WTC11 (cell line): ENCODE measurements around the gene B9D2.

Source experiments
- ESRRA ChIP-seq: sonication (generic); formaldehyde crosslinking; IDR thresholded peaks from 2 replicates; pipeline ENCODE4 v1.8.1; 2022; ENCODE audit warnings: mild to moderate bottlenecking, missing genetic modification reagents, borderline replicate concordance
- ETV6 ChIP-seq: sonication (generic); formaldehyde crosslinking; IDR thresholded peaks from 2 replicates; pipeline ENCODE4 v1.8.1; 2022; ENCODE audit warnings: mild to moderate bottlenecking, missing genetic modification reagents
- FOXJ3 ChIP-seq: sonication (generic); formaldehyde crosslinking; IDR thresholded peaks from 2 replicates; pipeline ENCODE4 v1.9.0; 2021; ENCODE audit warnings: missing genetic modification reagents, mild to moderate bottlenecking, borderline replicate concordance
- NR3C1 ChIP-seq: sonication (generic); formaldehyde crosslinking; conservative IDR thresholded peaks from 2 replicates; pipeline ENCODE4 v1.8.1; 2023; ENCODE audit warnings: low read depth, mild to moderate bottlenecking, missing genetic modification reagents
- PREB ChIP-seq: sonication (generic); formaldehyde crosslinking; IDR thresholded peaks from 2 replicates; pipeline ENCODE4 v1.8.1; 2022; ENCODE audit warnings: mild to moderate bottlenecking, missing genetic modification reagents, moderate library complexity, borderline replicate concordance
- SP1 ChIP-seq: sonication (generic); formaldehyde crosslinking; conservative IDR thresholded peaks from 2 replicates; pipeline ENCODE4 v1.8.1; 2022; ENCODE audit warnings: missing genetic modification reagents
- TEAD4 ChIP-seq: sonication (generic); formaldehyde crosslinking; IDR thresholded peaks from 2 replicates; pipeline ENCODE4 v1.8.0; 2022; ENCODE audit warnings: mild to moderate bottlenecking, missing genetic modification reagents
- TF ChIP-seq, protein P1 (sequence below): fragments of 200-600 bp; IDR thresholded peaks from 2 replicates; pipeline ENCODE4 v1.8.0; 2022; ENCODE audit warnings: antibody characterized with exemption
- TF ChIP-seq, protein P2 (sequence below): sonication (generic); formaldehyde crosslinking; IDR thresholded peaks from 2 replicates; pipeline ENCODE4 v1.8.0; 2022; ENCODE audit warnings: mild to moderate bottlenecking, missing genetic modification reagents
- TF ChIP-seq, protein P3 (sequence below): sonication (generic); formaldehyde crosslinking; IDR thresholded peaks from 2 replicates; pipeline ENCODE4 v1.8.0; 2022; ENCODE audit warnings: mild to moderate bottlenecking, missing genetic modification reagents

DNA sequence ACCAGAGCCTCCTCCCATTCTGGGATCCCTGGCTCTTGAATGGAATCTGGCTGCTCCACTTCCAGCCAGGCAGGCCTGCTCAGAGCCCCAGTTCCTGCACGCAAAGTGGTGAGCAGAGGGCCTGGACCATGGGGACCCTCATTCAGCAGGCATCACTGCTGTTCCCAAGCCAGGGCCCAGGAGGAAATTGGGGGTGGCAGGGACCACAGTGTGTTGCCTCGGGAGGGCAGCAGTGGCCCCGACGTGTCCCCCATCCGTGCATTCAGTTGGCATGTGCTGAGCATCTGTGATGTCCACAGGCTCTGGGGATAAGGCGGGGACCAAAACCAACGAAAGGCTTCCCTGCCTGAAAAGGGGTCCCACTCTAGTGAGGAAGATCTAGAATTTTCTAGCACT is 42.7 kb downstream of the B9D2 start:
- TF ChIP-seq, protein P1, sequence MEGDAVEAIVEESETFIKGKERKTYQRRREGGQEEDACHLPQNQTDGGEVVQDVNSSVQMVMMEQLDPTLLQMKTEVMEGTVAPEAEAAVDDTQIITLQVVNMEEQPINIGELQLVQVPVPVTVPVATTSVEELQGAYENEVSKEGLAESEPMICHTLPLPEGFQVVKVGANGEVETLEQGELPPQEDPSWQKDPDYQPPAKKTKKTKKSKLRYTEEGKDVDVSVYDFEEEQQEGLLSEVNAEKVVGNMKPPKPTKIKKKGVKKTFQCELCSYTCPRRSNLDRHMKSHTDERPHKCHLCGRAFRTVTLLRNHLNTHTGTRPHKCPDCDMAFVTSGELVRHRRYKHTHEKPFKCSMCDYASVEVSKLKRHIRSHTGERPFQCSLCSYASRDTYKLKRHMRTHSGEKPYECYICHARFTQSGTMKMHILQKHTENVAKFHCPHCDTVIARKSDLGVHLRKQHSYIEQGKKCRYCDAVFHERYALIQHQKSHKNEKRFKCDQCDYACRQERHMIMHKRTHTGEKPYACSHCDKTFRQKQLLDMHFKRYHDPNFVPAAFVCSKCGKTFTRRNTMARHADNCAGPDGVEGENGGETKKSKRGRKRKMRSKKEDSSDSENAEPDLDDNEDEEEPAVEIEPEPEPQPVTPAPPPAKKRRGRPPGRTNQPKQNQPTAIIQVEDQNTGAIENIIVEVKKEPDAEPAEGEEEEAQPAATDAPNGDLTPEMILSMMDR, result no peak
- TF ChIP-seq NR3C1 (CRISPR knock-in tag) (no peak), TEAD4 (CRISPR knock-in tag) (no peak), ETV6 (CRISPR knock-in tag) (no peak), FOXJ3 (CRISPR knock-in tag) (no peak), PREB (CRISPR knock-in tag) (no peak), ESRRA (no peak), SP1 (CRISPR knock-in tag) (no peak)
- TF ChIP-seq, protein P2, sequence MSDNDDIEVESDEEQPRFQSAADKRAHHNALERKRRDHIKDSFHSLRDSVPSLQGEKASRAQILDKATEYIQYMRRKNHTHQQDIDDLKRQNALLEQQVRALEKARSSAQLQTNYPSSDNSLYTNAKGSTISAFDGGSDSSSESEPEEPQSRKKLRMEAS (CRISPR knock-in tag), result no peak
- TF ChIP-seq, protein P3, sequence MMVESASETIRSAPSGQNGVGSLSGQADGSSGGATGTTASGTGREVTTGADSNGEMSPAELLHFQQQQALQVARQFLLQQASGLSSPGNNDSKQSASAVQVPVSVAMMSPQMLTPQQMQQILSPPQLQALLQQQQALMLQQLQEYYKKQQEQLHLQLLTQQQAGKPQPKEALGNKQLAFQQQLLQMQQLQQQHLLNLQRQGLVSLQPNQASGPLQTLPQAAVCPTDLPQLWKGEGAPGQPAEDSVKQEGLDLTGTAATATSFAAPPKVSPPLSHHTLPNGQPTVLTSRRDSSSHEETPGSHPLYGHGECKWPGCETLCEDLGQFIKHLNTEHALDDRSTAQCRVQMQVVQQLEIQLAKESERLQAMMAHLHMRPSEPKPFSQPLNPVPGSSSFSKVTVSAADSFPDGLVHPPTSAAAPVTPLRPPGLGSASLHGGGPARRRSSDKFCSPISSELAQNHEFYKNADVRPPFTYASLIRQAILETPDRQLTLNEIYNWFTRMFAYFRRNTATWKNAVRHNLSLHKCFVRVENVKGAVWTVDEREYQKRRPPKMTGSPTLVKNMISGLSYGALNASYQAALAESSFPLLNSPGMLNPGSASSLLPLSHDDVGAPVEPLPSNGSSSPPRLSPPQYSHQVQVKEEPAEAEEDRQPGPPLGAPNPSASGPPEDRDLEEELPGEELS (CRISPR knock-in tag), result no peak; the same call in 1 of the 2 replicates
